ENCODE results near the gene FBRS.

FBRS gene

GRCh38 chr16:30706046-30706445, 47.8 kb downstream of the FBRS start:
- ATAC-seq, result no peak
- TF ChIP-seq PATZ1 (CRISPR knock-in tag; IDR thresholded peaks at IDR 0.05; ENCODE audit: borderline replicate concordance) (no peak), BACH2 (CRISPR knock-in tag; IDR thresholded peaks at IDR 0.05; ENCODE audit: borderline replicate concordance) (no peak), TCF4 (CRISPR knock-in tag; IDR thresholded peaks at IDR 0.05; ENCODE audit: borderline replicate concordance) (no peak), SNAI2 (CRISPR knock-in tag; IDR thresholded peaks at IDR 0.05) (no peak), ISL1 (CRISPR knock-in tag; IDR thresholded peaks at IDR 0.05) (no peak), POU6F1 (CRISPR knock-in tag; IDR thresholded peaks at IDR 0.05; ENCODE audit: borderline replicate concordance, low read depth) (no peak), ZNF8 (CRISPR knock-in tag; IDR thresholded peaks at IDR 0.05) (no peak), CSDC2 (CRISPR knock-in tag; IDR thresholded peaks at IDR 0.05) (no peak), GLIS3 (CRISPR knock-in tag; IDR thresholded peaks at IDR 0.05) (no peak), TSHZ2 (CRISPR knock-in tag; IDR thresholded peaks at IDR 0.05) (no peak), ARNTL (CRISPR knock-in tag; IDR thresholded peaks at IDR 0.05; ENCODE audit: borderline replicate concordance, low read depth) (no peak)

GRCh38 chr16:30710971-30711370, 52.7 kb downstream of the FBRS start:
- no peak for ATAC-seq
- TF ChIP-seq TOX (CRISPR knock-in tag; IDR thresholded peaks at IDR 0.05; ENCODE audit: borderline replicate concordance) (no peak), ISL1 (CRISPR knock-in tag; IDR thresholded peaks at IDR 0.05) (0 out of 2 replicates have a peak, but pooled peaks have one; percentile 14)

GRCh38 chr16:30711712-30712111, 53.5 kb downstream of the FBRS start:
- ATAC-seq, result no peak
- TF ChIP-seq TOX (CRISPR knock-in tag; IDR thresholded peaks at IDR 0.05; ENCODE audit: borderline replicate concordance), result no peak
- no peak for TF ChIP-seq CSDC2 (CRISPR knock-in tag; IDR thresholded peaks at IDR 0.05)
- no peak for TF ChIP-seq CREB5 (CRISPR knock-in tag; IDR thresholded peaks at IDR 0.05; ENCODE audit: low read depth)
- TF ChIP-seq TCF4 (CRISPR knock-in tag; IDR thresholded peaks at IDR 0.05; ENCODE audit: borderline replicate concordance), result no peak
- no peak for TF ChIP-seq OSR1 (CRISPR knock-in tag; IDR thresholded peaks at IDR 0.05)
- TF ChIP-seq ZNF70 (CRISPR knock-in tag; IDR thresholded peaks at IDR 0.05), result no peak
- TF ChIP-seq GLIS3 (CRISPR knock-in tag; IDR thresholded peaks at IDR 0.05), result no peak
- TF ChIP-seq ESRRG (CRISPR knock-in tag; IDR thresholded peaks at IDR 0.05), result no peak
- no peak for TF ChIP-seq ARNTL (CRISPR knock-in tag; IDR thresholded peaks at IDR 0.05; ENCODE audit: borderline replicate concordance, low read depth)
- no peak for TF ChIP-seq ZFP30 (CRISPR knock-in tag; IDR thresholded peaks at IDR 0.05)
- TF ChIP-seq ZNF565 (CRISPR knock-in tag; conservative IDR thresholded peaks at IDR 0.05; ENCODE audit: low read depth), result no peak
- TF ChIP-seq BACH2 (CRISPR knock-in tag; IDR thresholded peaks at IDR 0.05; ENCODE audit: borderline replicate concordance), result no peak
- no peak for TF ChIP-seq ISL1 (CRISPR knock-in tag; IDR thresholded peaks at IDR 0.05)
- TF ChIP-seq ZNF8 (CRISPR knock-in tag; IDR thresholded peaks at IDR 0.05), result no peak
- TF ChIP-seq POU6F1 (CRISPR knock-in tag; IDR thresholded peaks at IDR 0.05; ENCODE audit: borderline replicate concordance, low read depth), result no peak
- no peak for TF ChIP-seq TSHZ2 (CRISPR knock-in tag; IDR thresholded peaks at IDR 0.05)
- TF ChIP-seq RARB (CRISPR knock-in tag; IDR thresholded peaks at IDR 0.05), result no peak
- no peak for TF ChIP-seq PATZ1 (CRISPR knock-in tag; IDR thresholded peaks at IDR 0.05; ENCODE audit: borderline replicate concordance)
- TF ChIP-seq PPARA (CRISPR knock-in tag; IDR thresholded peaks at IDR 0.05; ENCODE audit: borderline replicate concordance), result no peak

Measured in SK-N-SH treated with all-trans-retinoic acid at 6 μM for 48 hours (cell line).